Thoracic aorta (tissue), 2 donors: ENCODE measurements around the gene ATG2A. TPM values are rescaled to one million over a fixed set of nuclear protein-coding genes. Genes with fewer than 3 reads are reported as not detected.

Experiments used
- ATAC-seq: fragments of 150-250 bp; one replicate; pipeline ENCODE4 v1.8.0; 2017; ENCODE audit warnings: low read depth; ENCODE audit not compliant: insufficient number of reproducible peaks, low FRiP score
- DNase-seq: peaks from one replicate; pipeline ENCODE4 v3.0.0-alpha.2; 2020; ENCODE audit warnings: low spot score
- H3K27ac ChIP-seq, 2 donors: fragments of 200-600 bp; sonication (generic); 1 replicate in 1 of 2; 2 replicates in 1 of 2; pipeline ENCODE4 v1.5.1; 2016; ENCODE audit warnings: mild to moderate bottlenecking in 2 of 2, moderate library complexity in 2 of 2
- H3K27me3 ChIP-seq: fragments of 200-600 bp; sonication (generic); replicated peaks from 2 replicates; pipeline ENCODE4 v1.6.0; 2016; ENCODE audit warnings: mild to moderate bottlenecking; ENCODE audit not compliant: insufficient read depth
- H3K36me3 ChIP-seq: fragments of 200-600 bp; sonication (generic); one replicate; pipeline ENCODE4 v1.5.1; 2016
- H3K4me1 ChIP-seq, 2 donors: fragments of 200-600 bp; sonication (generic); 1 replicate in 1 of 2; 2 replicates in 1 of 2; pipeline versions ENCODE4 v1.5.1 to v1.6.0; 2016; ENCODE audit warnings: low read depth in 2 of 2, mild to moderate bottlenecking in 1 of 2; ENCODE audit not compliant: control insufficient read depth in 1 of 2
- H3K4me3 ChIP-seq: fragments of 200-600 bp; sonication (generic); 2 replicates; pipeline ENCODE4 v1.5.1; 2016; ENCODE audit warnings: mild to moderate bottlenecking
- H3K9me3 ChIP-seq: fragments of 200-600 bp; sonication (generic); 2 replicates; pipeline ENCODE4 v1.5.1; 2016
- CTCF ChIP-seq: fragments of 200-600 bp; sonication (generic); IDR thresholded peaks from one replicate; pipeline ENCODE4 v1.5.1; 2019; ENCODE audit warnings: antibody characterized with exemption
- total RNA-seq, 2 donors: library from RNA; depleted of rRNA; stranded (reverse); fragments of >200 nt; gene quantifications; one replicate each; pipeline versions ENCODE4 v1.1.0 to v1.2.3, GENCODE V29; 2016

Gene ATG2A
- total RNA-seq, 2 donors from 2014 or later = 18.5 to 35.2 TPM

DNA sequence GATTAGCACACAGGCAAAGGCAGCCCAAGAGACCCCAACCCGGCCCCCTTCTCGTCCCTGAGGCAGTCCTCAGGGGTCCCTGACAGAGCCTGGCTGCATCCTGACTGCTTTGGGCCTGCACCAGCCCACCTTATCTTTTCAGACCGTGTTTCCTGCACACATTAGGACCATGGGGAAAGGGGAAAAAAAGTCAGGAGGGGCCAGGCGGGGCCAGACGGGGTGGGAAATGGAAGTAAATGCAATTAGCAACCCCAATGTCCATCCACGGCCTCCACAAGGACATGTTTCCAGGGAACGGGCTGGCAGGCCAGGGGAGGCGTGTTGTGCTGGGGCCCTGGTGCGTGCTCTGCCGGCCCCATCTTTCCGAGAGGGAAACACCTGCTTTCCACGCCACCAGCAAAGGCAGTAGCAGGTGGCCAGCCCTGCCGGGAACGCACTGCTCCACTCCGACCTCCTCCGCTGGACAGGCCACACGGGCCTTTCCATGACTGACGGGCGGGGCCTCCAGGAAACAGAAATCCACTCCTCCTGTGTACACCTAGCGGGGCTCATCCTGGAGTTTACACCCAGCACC lies 46.0 kb downstream of the ATG2A start:
- Histone ChIP-seq H3K36me3 (peaks cover 12% of the 10 kb centered on the region), H3K27ac (peak overlapping the region; percentile 86 to 98), H3K4me1 (peaks cover 70 to 98% of the 10 kb centered on the region in 2 donors), H3K27me3 (no peaks in the 10 kb centered on the region), H3K4me3 (peak overlapping the region; percentile 51), H3K9me3 (no peaks in the 10 kb centered on the region)
- DNase-seq (no peak), ATAC-seq (no peak)
- TF ChIP-seq CTCF = no peak

DNA sequence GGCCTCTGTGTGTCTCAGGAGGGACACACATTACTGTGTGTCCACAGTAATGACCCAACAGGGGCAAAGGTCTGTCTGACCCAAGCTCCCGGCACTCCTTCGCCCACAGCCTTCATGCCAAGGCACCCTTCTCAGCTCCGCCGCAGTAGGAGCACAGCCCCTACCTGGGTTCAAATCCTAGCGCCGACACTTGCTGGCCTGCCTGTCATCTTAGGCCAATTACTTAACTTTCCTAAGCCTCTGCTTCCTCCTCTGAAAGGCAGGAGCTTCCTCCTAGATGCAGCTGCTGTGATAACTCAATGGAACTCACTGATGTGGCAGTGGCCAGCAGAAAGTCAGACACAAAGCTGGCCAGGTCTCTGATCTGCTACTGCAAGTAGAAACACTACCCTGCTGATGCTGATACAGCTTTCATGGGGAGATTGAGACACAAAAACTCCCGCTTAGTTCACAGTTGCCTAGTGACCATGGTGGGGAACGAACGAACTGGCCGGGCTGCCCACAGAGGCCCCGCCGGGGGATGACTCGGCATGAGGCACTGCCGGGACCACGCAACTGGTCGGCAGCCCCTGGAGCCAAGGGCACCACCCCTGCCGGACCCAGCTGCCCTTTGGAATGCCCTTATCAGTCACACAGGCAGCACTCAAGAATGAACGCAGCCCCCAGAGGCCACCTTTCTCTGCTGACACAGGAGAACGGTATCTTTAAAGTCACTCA lies 46.7 kb downstream of the ATG2A start:
- Histone ChIP-seq H3K9me3 (no peaks in the 10 kb centered on the region), H3K36me3 (peaks cover 12% of the 10 kb centered on the region), H3K27me3 (no peaks in the 10 kb centered on the region), H3K4me1 (peaks cover 68 to 98% of the 10 kb centered on the region in 2 donors), H3K4me3 (peak overlapping the region; percentile 51), H3K27ac (peak overlapping the region; percentile 86 to 98)
- no peak for TF ChIP-seq CTCF
- no peak for DNase-seq
- ATAC-seq = peak; percentile 19

DNA sequence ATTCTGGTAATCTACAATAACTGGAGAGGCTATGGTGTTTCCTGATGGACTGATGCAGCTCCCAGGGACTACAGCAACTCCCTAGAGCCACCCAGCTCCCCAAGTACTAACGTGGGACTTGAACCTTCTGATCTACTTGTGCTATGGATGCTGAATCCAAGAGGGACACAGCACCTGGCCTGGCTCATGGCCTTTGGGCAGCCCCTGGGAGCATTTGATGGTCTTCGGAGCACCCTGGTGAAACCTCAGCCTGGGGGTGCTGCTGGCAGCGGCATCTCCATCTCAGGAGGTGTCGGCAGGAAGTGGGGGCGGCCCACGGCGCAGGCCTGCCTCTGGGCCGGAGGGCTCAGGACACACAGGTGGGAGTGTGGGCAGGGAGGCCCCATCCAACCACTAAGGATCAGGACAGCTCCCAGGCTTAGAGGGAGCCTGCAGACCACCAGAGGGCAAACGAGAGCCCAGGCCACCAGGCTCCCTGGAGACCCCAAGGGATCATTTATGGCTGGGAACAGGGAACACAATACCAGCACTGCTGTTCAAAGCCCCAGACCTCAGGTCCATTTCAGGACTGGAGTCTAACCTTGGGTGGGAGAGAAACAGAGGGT lies 47.3 kb downstream of the ATG2A start:
- peak overlapping the region; percentile 51 for H3K4me3 ChIP-seq
- peak; percentile 21 for TF ChIP-seq CTCF
- ATAC-seq (no peak), DNase-seq (no peak)
- H3K27ac ChIP-seq = peak overlapping the region; percentile 86 to 98
- no peaks in the 10 kb centered on the region for H3K27me3 ChIP-seq
- H3K36me3 ChIP-seq = peaks cover 12% of the 10 kb centered on the region
- H3K9me3 ChIP-seq = no peaks in the 10 kb centered on the region
- peaks cover 74 to 98% of the 10 kb centered on the region in 2 donors for H3K4me1 ChIP-seq

GRCh38 chr11:64868904-64869570 lies 48.0 kb downstream of the ATG2A start:
- Histone ChIP-seq H3K4me1 (peaks cover 73 to 97% of the 10 kb centered on the region in 2 donors), H3K36me3 (peaks cover 12% of the 10 kb centered on the region), H3K9me3 (no peaks in the 10 kb centered on the region), H3K27ac (peak overlapping the region; percentile 86 to 98), H3K27me3 (no peaks in the 10 kb centered on the region), H3K4me3 (peak overlapping the region; percentile 51)
- TF ChIP-seq CTCF = no peak
- ATAC-seq (no peak), DNase-seq (no peak)
